Pancreas (tissue), 10 donors: ENCODE measurements around the gene PRKCE. TPM values are rescaled to one million over a fixed set of nuclear protein-coding genes. Genes with fewer than 3 reads are reported as not detected.
"Not testable (repeated sequence)": the region's sequence is repeated elsewhere in the genome, so short reads cannot be mapped to it uniquely, and the experiment has no call there.

Source experiments
- ATAC-seq, 4 donors: fragments of 200-7000 bp; cut with Tn5 transposase; one replicate each; pipeline versions ENCODE4 v1.8.0 to v1.9.1; 2020; ENCODE audit warnings: mild to moderate bottlenecking in 4 of 4, moderate library complexity in 4 of 4
- DNase-seq, 6 donors: peaks; one replicate each; pipeline ENCODE4 v3.0.0-alpha.2; 2020
- FAIRE-seq: peaks from 2 replicates; lab custom pipeline; 2012; peaks lifted over from hg19 to GRCh38; lab: Jason Lieb, UNC
- H3K27ac ChIP-seq, 4 donors: fragments of 200-600 bp; sonication (generic); 1 replicate in 3 of 4; 2 replicates in 1 of 4; pipeline versions ENCODE4 v1.5.0 to v1.8.0; 2020
- H3K27me3 ChIP-seq, 4 donors: fragments of 200-600 bp; one replicate each; pipeline ENCODE4 v1.8.0; 2021
- H3K36me3 ChIP-seq, 3 donors: fragments of 200-600 bp; sonication (generic) in 1 of 3; one replicate each; pipeline versions ENCODE4 v1.5.0 to v1.8.0; 2020 to 2021
- H3K4me1 ChIP-seq, 3 donors: fragments of 200-600 bp; one replicate each; pipeline ENCODE4 v1.8.0; 2021
- H3K4me3 ChIP-seq, 4 donors: fragments of 200-600 bp; sonication (generic) in 2 of 4; one replicate each; pipeline versions ENCODE4 v1.5.0 to v1.8.0; 2020 to 2021
- H3K9me3 ChIP-seq, 4 donors: fragments of 200-600 bp; one replicate each; pipeline ENCODE4 v1.8.0; 2021
- CTCF ChIP-seq, 4 donors: fragments of 200-600 bp; sonication (generic) in 3 of 4; IDR thresholded peaks; one replicate each; pipeline versions ENCODE4 v1.5.0 to v1.8.0; 2021; ENCODE audit warnings: antibody characterized with exemption in 4 of 4
- WGBS, 2 donors: extraction: QIAGEN DNeasy Blood & Tissue Kit; methylation state at CpG; one replicate each; pipeline ENCODE4 v1.1.7; 2013; 5-methylcytosine and 5-hydroxymethylcytosine counted together
- intact Hi-C, 3 donors: fragments of 100-400 bp; cut with DNase I; formaldehyde crosslinking; loops; one replicate each; pipeline versions ENCODE4 v1.11.1 to v1.14.2; 2022
- polyA plus RNA-seq, 2 donors: library from polyadenylated mRNA; stranded (reverse); fragments of 200-250 nt; gene quantifications; one replicate each; pipeline ENCODE4 v1.2.3, GENCODE V29; 2013
- total RNA-seq, 6 donors: library from RNA; stranded (reverse); fragmentation: NEBNext Ultra II Directional in 4 of 6; extraction: Animal tissue kit (Norgen Biotek cat#: 25700) in 4 of 6; gene quantifications; one replicate each; pipeline versions ENCODE4 v1.2.1 to v1.2.4, GENCODE V29; 2021 to 2023
- donor health status: healthy with polysubstance abuse.
- donor health status: DM: no; HTN: no; CAD: no; lungs with moderate emphysema.
- donor health status: DM: no; HTN: no; CAD: no.
- donor health status: control.
- donor health status: control.
- donor health status: Bipolar disorder and iron deficiency.
- donor health status: DM: yes; HTN: yes; CAD: no.
- donor health status: DM: no; HTN: no; CAD: no.
- donor health status: DM: no; HTN: no; CAD: no.
- donor health status: DM: yes; HTN: yes; CAD: no.

PRKCE gene
- total and polyA plus RNA-seq, 8 donors = 4.0 to 19.4 (median 10.0) TPM

GRCh38 chr2:45692566-45692965 is 41.1 kb downstream of the PRKCE start:
- Histone ChIP-seq H3K4me1 (peaks cover 16 to 38% (median 21%) of the 10 kb centered on the region in 3 donors), H3K27ac (no peak overlapping the region), H3K9me3 (no peaks in the 10 kb centered on the region), H3K36me3 (no peaks in the 10 kb centered on the region), H3K4me3 (no peak overlapping the region), H3K27me3 (no peaks in the 10 kb centered on the region)
- FAIRE-seq (no peak), DNase-seq (no peak), ATAC-seq (no peak)
- 93 to 95% methylated on average over 4 of the region's 4 CpGs for WGBS, 2 donors
- intact Hi-C loops = no loop called here
- TF ChIP-seq CTCF (IDR thresholded peaks at IDR 0.05) = no peak

GRCh38 chr2:45695480-45696007 is 44.1 kb downstream of the PRKCE start:
- 93 to 95% methylated on average over 7 of the region's 7 CpGs for WGBS, 2 donors
- H3K4me1 ChIP-seq = peaks cover 11 to 26% (median 21%) of the 10 kb centered on the region in 3 donors
- not testable (repeated sequence) for ATAC-seq

GRCh38 chr2:45696708-45697107 is 45.2 kb downstream of the PRKCE start:
- no peak for DNase-seq
- H3K36me3 ChIP-seq = no peaks in the 10 kb centered on the region
- no peak for TF ChIP-seq CTCF (IDR thresholded peaks at IDR 0.05)
- H3K27me3 ChIP-seq = no peaks in the 10 kb centered on the region
- ATAC-seq = no peak
- no peaks in the 10 kb centered on the region for H3K9me3 ChIP-seq
- intact Hi-C loops = no loop called here
- FAIRE-seq = no peak
- 36 to 95% methylated on average over 1 of the region's 1 CpG for WGBS, 2 donors
- no peak overlapping the region for H3K4me3 ChIP-seq
- H3K27ac ChIP-seq = no peak overlapping the region
- peaks cover under 1 to 18% (median 9%) of the 10 kb centered on the region in 3 donors for H3K4me1 ChIP-seq

More at GRCh38 chr2:45695480-45696007, 44.1 kb downstream of the PRKCE start:
- DNase-seq, H3K4me3 ChIP-seq, H3K27ac ChIP-seq, FAIRE-seq, intact Hi-C loops, H3K36me3 ChIP-seq, H3K9me3 ChIP-seq, H3K27me3 ChIP-seq: not testable (repeated sequence)

GRCh38 chr2:45697190-45697589 is 45.7 kb downstream of the PRKCE start:
- no peaks in the 10 kb centered on the region for H3K36me3 ChIP-seq
- no peaks in the 10 kb centered on the region for H3K9me3 ChIP-seq
- no peak for DNase-seq
- FAIRE-seq = no peak
- no peak for TF ChIP-seq CTCF (IDR thresholded peaks at IDR 0.05)
- no peaks in the 10 kb centered on the region for H3K27me3 ChIP-seq
- H3K27ac ChIP-seq = no peak overlapping the region
- H3K4me3 ChIP-seq = no peak overlapping the region
- H3K4me1 ChIP-seq = peaks cover 0 to 13% (median 6%) of the 10 kb centered on the region in 3 donors
- 53 to 67% methylated on average over 5 of the region's 5 CpGs for WGBS, 2 donors
- peak in 2 of 4 donors; percentile 28 to 59 for ATAC-seq
- intact Hi-C loops = no loop called here

GRCh38 chr2:45698554-45698953 is 47.1 kb downstream of the PRKCE start:
- H3K36me3 ChIP-seq = no peaks in the 10 kb centered on the region
- no peak overlapping the region for H3K27ac ChIP-seq
- peaks cover 0 to 12% (median 6%) of the 10 kb centered on the region in 3 donors for H3K4me1 ChIP-seq
- FAIRE-seq (no peak), DNase-seq (no peak), ATAC-seq (peak in 1 of 4 donors; percentile 46)
- no peaks in the 10 kb centered on the region for H3K27me3 ChIP-seq
- no peak for TF ChIP-seq CTCF (IDR thresholded peaks at IDR 0.05)
- H3K9me3 ChIP-seq = no peaks in the 10 kb centered on the region
- H3K4me3 ChIP-seq = no peak overlapping the region
- intact Hi-C loops = no loop called here
